GM18526 (cell line): ENCODE data around the gene PAGR1.

Experiments used
- POLR2A ChIP-seq: IDR thresholded peaks from 3 replicates; pipeline ENCODE4 v1.6.1; 2011; ENCODE audit not compliant: insufficient read length; ENCODE audit errors: extremely low read depth

The PAGR1 gene

DNA sequence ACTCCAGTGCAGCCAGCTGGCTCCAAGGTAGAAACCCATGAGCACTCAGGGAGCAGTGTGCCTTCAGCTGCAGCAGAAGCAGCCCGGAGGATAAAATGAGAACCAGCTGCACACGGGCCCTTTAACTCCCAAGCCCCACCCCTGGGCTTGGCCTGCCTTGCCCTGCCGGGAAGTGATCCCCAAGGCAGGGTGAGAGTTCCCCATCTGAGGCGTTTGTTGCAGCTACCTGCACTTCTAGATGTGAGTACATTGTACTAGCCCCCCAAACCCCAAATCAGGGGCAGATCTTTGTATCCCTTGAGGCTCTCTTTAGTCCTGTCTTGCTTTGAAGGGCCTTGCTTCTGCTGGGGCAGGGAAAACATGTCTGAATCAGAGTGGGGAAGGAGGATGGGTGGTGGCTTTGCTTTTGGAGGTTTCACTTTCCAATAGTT lies 4.3 kb downstream of the PAGR1 start, which contains the start of gene MVP:
Gene MVP, plus strand, starts transcription at position 192 of the 431 bp plus-strand sequence. CDS start 10,088 bp downstream, outside the sequence.
- TF ChIP-seq POLR2A, result peak; percentile 62

GRCh38 chr16:29820730-29821642 lies 5.0 kb downstream of the PAGR1 start:
- TF ChIP-seq POLR2A, result peak; percentile 67

DNA sequence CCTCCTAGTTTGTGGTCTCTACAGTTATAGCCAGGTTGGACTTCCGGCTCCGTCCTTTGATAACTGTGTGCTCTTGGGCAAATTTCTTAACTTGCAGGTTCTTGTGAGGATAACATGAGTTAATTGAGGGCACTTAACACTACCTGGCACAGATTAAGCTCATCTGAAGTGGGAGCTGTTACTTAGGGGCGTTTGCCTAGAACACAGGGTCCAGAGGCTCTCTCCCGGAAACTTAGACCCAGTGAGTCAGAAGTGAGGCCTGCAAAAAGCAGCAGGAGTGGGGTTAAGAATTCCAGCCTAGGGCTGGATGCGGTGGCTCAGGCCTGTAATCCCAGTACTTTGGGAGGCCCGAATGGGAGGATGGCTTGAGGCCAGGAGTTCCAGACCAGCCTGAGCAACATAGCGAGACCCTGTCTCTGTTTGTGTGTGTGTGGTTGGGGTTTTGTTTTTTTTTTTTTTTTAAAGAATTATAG lies 5.7 kb downstream of the PAGR1 start:
- no peak for TF ChIP-seq POLR2A

GRCh38 chr16:29824589-29825144 lies 8.7 kb downstream of the PAGR1 start:
- no peak for TF ChIP-seq POLR2A

DNA sequence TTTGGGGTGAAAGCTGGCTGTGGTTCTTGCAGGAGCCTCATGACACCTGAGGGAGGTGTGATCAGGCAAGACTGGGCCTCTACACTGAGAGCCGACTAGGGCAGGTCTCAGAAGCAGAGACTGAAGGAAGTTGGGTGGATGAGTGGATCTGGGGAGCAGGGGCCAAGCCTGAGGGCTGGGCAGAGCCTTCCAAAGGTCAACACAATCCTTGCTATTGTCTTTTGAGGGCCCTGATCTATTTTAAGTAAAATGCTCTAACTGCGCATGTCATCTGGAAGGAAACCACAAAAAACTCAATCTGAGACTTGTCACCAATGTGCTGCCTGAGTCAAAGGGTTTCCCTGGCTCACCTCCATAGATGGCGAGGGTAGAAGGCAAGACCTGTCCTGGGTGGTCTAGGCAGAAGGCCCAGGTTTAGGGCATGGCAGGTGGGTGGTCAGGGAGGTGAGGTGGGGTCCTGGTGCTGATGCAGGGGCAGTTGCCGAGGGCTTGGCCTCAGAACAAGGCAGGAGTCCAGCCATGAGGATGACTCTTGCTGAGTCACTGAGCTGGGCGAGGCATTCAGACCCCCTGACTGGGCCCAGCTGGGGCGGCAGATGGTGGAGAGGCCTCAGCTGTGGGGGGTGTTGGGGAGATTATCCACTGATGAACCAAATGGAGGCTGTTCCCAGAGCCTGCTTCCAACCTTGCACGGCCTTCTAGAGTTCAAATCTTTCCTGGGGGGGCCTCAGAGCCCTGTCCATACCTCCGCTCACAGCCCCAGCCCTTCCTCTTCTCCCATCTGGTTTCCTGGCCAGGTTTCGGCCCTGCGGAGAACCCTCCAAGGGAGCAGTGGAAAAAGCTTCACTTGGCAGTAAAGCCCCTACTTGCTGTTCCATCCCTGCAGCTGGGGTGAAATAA lies 9.4 kb downstream of the PAGR1 start:
- no peak for TF ChIP-seq POLR2A

DNA sequence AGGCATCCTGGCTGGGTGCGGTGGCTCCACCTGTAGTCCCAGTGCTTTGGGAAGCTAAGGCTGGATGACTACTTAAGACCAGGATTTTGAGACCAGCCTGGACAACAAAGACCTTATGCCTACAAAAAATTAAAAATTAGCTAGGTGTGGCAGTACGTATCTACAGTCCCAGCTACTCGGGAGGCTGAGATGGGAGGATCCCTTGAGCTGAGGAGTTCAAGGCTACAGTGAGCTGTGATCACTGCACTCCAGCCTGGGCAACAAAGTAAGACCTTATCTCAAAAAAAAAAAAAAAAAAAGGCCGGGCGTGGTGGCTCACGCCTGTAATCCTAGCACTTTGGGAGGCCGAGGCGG lies 10.4 kb downstream of the PAGR1 start:
- TF ChIP-seq POLR2A, result no peak

DNA sequence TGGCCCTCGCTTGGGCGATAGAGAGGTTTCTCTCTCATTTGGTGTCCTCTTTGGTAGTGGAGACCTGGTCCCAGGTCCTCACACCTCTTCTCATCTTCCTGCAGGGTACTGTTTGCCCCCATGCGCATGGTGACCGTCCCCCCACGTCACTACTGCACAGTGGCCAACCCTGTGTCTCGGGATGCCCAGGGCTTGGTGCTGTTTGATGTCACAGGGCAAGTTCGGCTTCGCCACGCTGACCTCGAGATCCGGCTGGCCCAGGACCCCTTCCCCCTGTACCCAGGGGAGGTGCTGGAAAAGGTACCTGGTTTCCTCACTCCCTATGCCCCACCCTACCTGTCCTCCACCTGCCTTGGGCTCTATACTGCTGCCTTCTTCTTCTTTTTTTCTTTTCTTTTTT lies 14.8 kb downstream of the PAGR1 start:
- TF ChIP-seq POLR2A, result no peak

- TF ChIP-seq POLR2A, result no peak
Measured at GRCh38 chr16:29831490-29831889, 15.5 kb downstream of the PAGR1 start.

- TF ChIP-seq POLR2A, result no peak
Measured at GRCh38 chr16:29834079-29834478, 18.1 kb downstream of the PAGR1 start.

GRCh38 chr16:29835926-29836325 lies 20.0 kb downstream of the PAGR1 start:
- no peak for TF ChIP-seq POLR2A

GRCh38 chr16:29836623-29837022 lies 20.7 kb downstream of the PAGR1 start:
- no peak for TF ChIP-seq POLR2A

GRCh38 chr16:29837841-29838240 lies 21.9 kb downstream of the PAGR1 start:
- no peak for TF ChIP-seq POLR2A

GRCh38 chr16:29839822-29840221 lies 23.9 kb downstream of the PAGR1 start:
- TF ChIP-seq POLR2A, result no peak

- no peak for TF ChIP-seq POLR2A
Measured at GRCh38 chr16:29840240-29840639, 24.3 kb downstream of the PAGR1 start.

GRCh38 chr16:29841631-29842030 lies 25.7 kb downstream of the PAGR1 start:
- no peak for TF ChIP-seq POLR2A
